Stimulated activated CD8-positive, alpha-beta memory T cell treated with anti-CD3 and anti-CD28 coated beads, Interleukin-15, amount 100 ng/mL, for 24 hours (primary cell): ENCODE results near the gene SH3PXD2A.

Experiments
- DNase-seq: peaks from one replicate; pipeline ENCODE4 v3.0.0-alpha.2; 2020; ENCODE audit warnings: low read depth

The SH3PXD2A gene

GRCh38 chr10:103545366-103545765 is 310.0 kb downstream of the SH3PXD2A start:
- no peak for DNase-seq

- DNase-seq = no peak
Measured at GRCh38 chr10:103544657-103545310, 310.6 kb downstream of the SH3PXD2A start.
